Measurements from ENCODE around the gene CD24. TPM values are rescaled to one million over a fixed set of nuclear protein-coding genes. Genes with fewer than 3 reads are reported as not detected.
"Not testable (repeated sequence)": the region's sequence is repeated elsewhere in the genome, so short reads cannot be mapped to it uniquely, and the experiment has no call there.

Gene CD24
- total RNA-seq (1 to 10 TPM in 1 of 2 donors, not detected in 1; 3.3 TPM), total RNA-seq (0 to 0.23 reads per million in 2 donors)

DNA sequence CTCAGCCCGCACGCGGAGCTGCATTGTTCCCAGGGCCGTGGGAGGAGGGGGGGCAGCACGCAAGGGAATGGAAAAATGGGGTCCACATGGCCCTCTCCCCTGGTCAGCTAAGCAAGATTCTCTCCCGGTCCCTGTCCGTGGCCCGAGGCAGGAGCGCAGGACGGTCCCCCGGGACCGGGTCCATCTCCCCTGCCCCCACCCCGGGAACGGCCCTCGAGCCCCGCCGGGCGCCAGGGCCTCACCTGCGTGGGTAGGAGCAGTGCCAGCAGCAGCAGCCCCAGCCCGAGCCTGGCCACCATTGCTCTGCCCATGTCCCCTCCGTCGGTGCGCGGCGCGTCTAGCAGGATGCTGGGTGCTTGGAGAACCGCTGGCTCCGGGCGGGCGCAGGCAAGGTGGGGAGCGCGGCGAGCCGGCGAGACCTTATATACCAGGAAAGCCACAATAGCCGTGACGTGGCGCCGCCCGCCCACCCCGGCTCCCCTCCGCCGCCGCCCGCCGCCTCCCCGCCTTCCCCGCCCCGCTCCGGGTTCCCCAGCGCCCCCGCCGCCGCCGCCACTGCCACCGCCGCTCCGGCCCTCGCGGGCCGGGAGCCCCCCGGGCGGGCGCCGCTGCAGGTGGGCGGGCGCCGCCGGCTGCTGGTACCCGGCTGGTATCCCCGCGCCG lies at the start of gene CD24:
Gene CD24, minus strand, starts transcription at position 394 of the 663 bp plus-strand sequence. Its CDS starts 83 bp downstream, at position 311.
- ATAC-seq (peak; percentile 45), DNase-seq (no peak)
- Mint-ChIP-seq H3K4me1 (peaks cover 7% of the 10 kb centered on the region), H3K27ac (no peak within 1 kb of the TSS), H3K4me3 (peak within 1 kb of the TSS; percentile 84), H3K27me3 (peaks cover 48% of the 10 kb centered on the region), H3K36me3 (ENCODE audit: low read depth) (no peaks in the 10 kb centered on the region)
- no peaks in the 10 kb centered on the region for H3K9me3 ChIP-seq (ENCODE audit: control insufficient read depth, low read length, poor library complexity, severe bottlenecking)

DNA sequence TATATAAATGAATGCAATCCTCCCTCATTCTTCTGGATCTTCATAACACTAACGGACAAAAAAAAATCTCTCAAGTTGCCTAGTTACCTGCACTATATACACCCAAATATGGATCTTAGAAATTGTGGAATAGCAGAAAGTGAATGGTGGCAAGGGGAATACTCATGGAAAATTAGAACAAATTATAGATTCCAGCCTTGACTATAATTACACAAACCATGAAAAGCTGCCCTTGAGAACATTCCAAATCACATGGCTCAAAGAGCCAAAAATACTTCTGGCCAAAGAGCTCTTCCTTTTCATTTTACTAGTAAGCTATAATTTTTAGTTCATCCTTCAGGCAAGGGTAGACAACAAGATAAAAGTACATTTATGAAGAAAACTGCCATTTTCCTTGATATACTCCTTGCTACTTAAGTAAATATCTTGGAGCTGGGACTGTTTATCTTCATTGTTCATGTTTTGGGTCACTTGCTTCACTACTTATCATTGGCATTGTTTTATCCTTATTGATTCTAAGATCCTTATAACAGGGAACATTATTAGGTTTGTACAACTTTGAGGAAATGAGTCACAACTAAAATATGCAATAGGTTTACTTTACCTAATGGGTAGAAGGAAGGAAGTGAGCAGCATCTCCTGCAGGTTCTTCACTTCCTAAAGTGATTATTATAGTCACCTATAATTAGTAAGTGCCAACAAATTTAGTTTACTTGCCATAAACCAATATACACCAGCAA lies 47.1 kb upstream of the CD24 start:
- Mint-ChIP-seq H3K4me3 (no peak overlapping the region), H3K27ac (no peak overlapping the region), H3K27me3 (no peaks in the 10 kb centered on the region), H3K36me3 (ENCODE audit: low read depth) (no peaks in the 10 kb centered on the region), H3K4me1 (no peaks in the 10 kb centered on the region)
- no peaks in the 10 kb centered on the region for H3K9me3 ChIP-seq (ENCODE audit: control insufficient read depth, low read length, poor library complexity, severe bottlenecking)
- DNase-seq (no peak), ATAC-seq (no peak)

GRCh38 chr6:107020239-107020638 lies 45.7 kb upstream of the CD24 start:
- Mint-ChIP-seq H3K27ac (no peak overlapping the region), H3K4me3 (no peak overlapping the region), H3K36me3 (ENCODE audit: low read depth) (no peaks in the 10 kb centered on the region), H3K27me3 (no peaks in the 10 kb centered on the region), H3K4me1 (no peaks in the 10 kb centered on the region)
- no peaks in the 10 kb centered on the region for H3K9me3 ChIP-seq (ENCODE audit: control insufficient read depth, low read length, poor library complexity, severe bottlenecking)
- ATAC-seq (no peak), DNase-seq (no peak)

DNA sequence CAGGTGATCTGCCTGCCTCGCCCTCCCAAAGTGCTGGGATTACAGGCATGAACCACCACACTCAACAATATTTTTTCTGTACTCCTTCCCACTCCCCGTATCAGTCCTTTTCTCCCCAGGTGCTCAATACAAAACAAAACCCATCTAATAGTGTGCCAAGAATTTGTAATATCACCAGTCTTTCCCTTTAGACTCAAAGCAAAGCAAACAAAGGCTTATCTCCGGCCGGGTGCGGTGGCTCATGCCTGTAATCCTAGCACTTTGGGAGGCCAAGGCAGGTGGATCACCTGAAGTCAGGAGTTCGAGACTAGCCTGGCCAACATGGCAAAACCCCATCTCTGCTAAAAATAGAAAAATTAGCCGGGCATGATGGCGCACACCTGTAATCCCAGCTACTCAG lies 45.1 kb upstream of the CD24 start:
- H3K9me3 ChIP-seq (ENCODE audit: control insufficient read depth, low read length, poor library complexity, severe bottlenecking); H3K27me3 Mint-ChIP-seq; H3K4me1 Mint-ChIP-seq; ATAC-seq; H3K36me3 Mint-ChIP-seq (ENCODE audit: low read depth); H3K4me3 Mint-ChIP-seq; DNase-seq; H3K27ac Mint-ChIP-seq: not testable (repeated sequence)

- no peak overlapping the region for H3K27ac Mint-ChIP-seq
- H3K4me3 Mint-ChIP-seq, result no peak overlapping the region
- H3K9me3 ChIP-seq (ENCODE audit: control insufficient read depth, low read length, poor library complexity, severe bottlenecking), result no peaks in the 10 kb centered on the region
- H3K27me3 Mint-ChIP-seq, result no peaks in the 10 kb centered on the region
- DNase-seq (no peak), ATAC-seq (no peak)
- no peaks in the 10 kb centered on the region for H3K4me1 Mint-ChIP-seq
- H3K36me3 Mint-ChIP-seq (ENCODE audit: low read depth), result no peaks in the 10 kb centered on the region
Observed at GRCh38 chr6:107019047-107019446, 44.5 kb upstream of the CD24 start.

DNA sequence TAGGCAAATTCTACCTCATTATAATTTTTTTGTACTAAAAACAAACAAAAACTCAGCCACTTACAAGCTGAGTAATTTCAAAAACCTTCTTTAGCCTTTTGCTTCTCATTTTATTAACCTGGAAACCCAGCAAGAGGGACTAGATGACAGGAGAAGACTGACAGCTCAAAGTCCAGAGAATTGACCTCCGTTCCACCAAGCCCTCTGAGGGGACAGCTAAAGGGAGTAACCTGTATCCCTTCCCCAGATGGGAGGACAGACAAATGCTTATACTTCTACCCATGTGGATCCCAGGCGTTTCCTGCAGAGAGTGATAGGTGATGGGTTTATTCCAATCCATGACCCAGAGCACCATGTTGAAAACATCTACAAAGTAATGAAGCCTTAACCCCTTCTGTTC lies 35.0 kb upstream of the CD24 start:
- DNase-seq (no peak), ATAC-seq (no peak)
- H3K27me3 Mint-ChIP-seq, result no peaks in the 10 kb centered on the region
- peaks cover 2% of the 10 kb centered on the region for H3K4me1 Mint-ChIP-seq
- H3K4me3 Mint-ChIP-seq, result no peak overlapping the region
- H3K36me3 Mint-ChIP-seq (ENCODE audit: low read depth), result no peaks in the 10 kb centered on the region
- no peaks in the 10 kb centered on the region for H3K9me3 ChIP-seq (ENCODE audit: control insufficient read depth, low read length, poor library complexity, severe bottlenecking)
- H3K27ac Mint-ChIP-seq, result no peak overlapping the region

GRCh38 chr6:106997392-106998158 lies 23.0 kb upstream of the CD24 start:
- H3K4me1 Mint-ChIP-seq, result peaks cover 4% of the 10 kb centered on the region
- no peak overlapping the region for H3K4me3 Mint-ChIP-seq
- H3K36me3 Mint-ChIP-seq (ENCODE audit: low read depth), result no peaks in the 10 kb centered on the region
- peak; percentile 49 for ATAC-seq
- H3K27ac Mint-ChIP-seq, result no peak overlapping the region
- no peaks in the 10 kb centered on the region for H3K9me3 ChIP-seq (ENCODE audit: control insufficient read depth, low read length, poor library complexity, severe bottlenecking)
- H3K27me3 Mint-ChIP-seq, result peaks cover 8% of the 10 kb centered on the region
- DNase-seq, result peak in 2 of 3 donors; percentile 24 to 30

DNA sequence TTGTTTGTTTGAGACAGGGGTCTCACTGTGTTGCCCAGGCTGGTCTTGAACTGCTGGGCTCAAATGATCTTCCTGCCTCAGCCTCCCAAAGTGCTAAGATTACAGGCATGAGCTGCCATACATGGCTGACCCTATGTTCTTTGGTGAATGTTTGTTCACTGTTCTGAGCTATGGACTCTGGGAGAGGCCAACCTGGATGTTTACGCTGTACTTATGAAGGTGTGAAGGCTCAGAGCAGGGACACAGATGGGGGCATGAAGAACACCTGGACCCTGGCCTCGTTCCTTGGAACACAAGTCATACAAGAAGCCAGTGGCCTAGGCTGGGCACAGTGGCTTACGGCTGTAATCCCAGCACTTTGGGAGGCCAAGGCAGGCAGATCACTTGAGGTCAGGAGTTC lies 21.1 kb upstream of the CD24 start:
- no peak overlapping the region for H3K27ac Mint-ChIP-seq
- DNase-seq, result no peak

DNA sequence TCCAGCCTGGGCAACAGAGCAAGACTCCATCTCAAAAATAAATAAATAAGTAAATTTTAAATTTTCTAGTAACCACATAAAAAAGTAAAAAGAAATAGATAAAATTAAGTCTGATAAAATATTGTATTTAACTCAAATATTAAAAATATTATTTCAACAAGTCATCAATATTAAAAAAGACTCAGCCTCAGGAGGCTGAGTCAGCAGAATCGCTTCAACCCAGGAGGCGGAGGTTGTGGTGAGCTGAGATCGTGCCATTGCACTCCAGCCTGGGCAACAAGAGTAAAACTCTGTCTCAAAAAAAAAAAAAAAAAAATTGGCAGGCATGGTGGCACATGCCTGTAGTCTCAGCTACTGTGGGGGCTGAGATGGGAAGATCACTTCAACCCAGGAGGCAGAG lies 15.2 kb upstream of the CD24 start:
- not testable (repeated sequence) for H3K9me3 ChIP-seq (ENCODE audit: control insufficient read depth, low read length, poor library complexity, severe bottlenecking); H3K4me1 Mint-ChIP-seq; ATAC-seq; H3K27ac Mint-ChIP-seq; H3K4me3 Mint-ChIP-seq; H3K36me3 Mint-ChIP-seq (ENCODE audit: low read depth); DNase-seq; H3K27me3 Mint-ChIP-seq

More for the DNA sequence above, 21.1 kb upstream of the CD24 start:
- no peak for ATAC-seq
- H3K4me3 Mint-ChIP-seq, result no peak overlapping the region
- peaks cover 8% of the 10 kb centered on the region for H3K27me3 Mint-ChIP-seq
- no peaks in the 10 kb centered on the region for H3K9me3 ChIP-seq (ENCODE audit: control insufficient read depth, low read length, poor library complexity, severe bottlenecking)
- H3K36me3 Mint-ChIP-seq (ENCODE audit: low read depth), result no peaks in the 10 kb centered on the region
- H3K4me1 Mint-ChIP-seq, result peaks cover 4% of the 10 kb centered on the region

GRCh38 chr6:106988664-106989063 lies 14.1 kb upstream of the CD24 start:
- no peaks in the 10 kb centered on the region for H3K36me3 Mint-ChIP-seq (ENCODE audit: low read depth)
- DNase-seq (no peak), ATAC-seq (no peak)
- no peak overlapping the region for H3K4me3 Mint-ChIP-seq
- H3K27me3 Mint-ChIP-seq, result peaks cover 5% of the 10 kb centered on the region
- H3K27ac Mint-ChIP-seq, result no peak overlapping the region
- no peaks in the 10 kb centered on the region for H3K4me1 Mint-ChIP-seq
- no peaks in the 10 kb centered on the region for H3K9me3 ChIP-seq (ENCODE audit: control insufficient read depth, low read length, poor library complexity, severe bottlenecking)

- Mint-ChIP-seq H3K27ac (no peak overlapping the region), H3K4me3 (no peak overlapping the region), H3K4me1 (no peaks in the 10 kb centered on the region), H3K27me3 (peaks cover 33% of the 10 kb centered on the region), H3K36me3 (ENCODE audit: low read depth) (no peaks in the 10 kb centered on the region)
- no peaks in the 10 kb centered on the region for H3K9me3 ChIP-seq (ENCODE audit: control insufficient read depth, low read length, poor library complexity, severe bottlenecking)
- no peak for ATAC-seq
- DNase-seq, result no peak
Observed at GRCh38 chr6:106981926-106982325, 7.4 kb upstream of the CD24 start.

GRCh38 chr6:106980926-106981325 lies 6.4 kb upstream of the CD24 start:
- no peak for ATAC-seq
- peaks cover 39% of the 10 kb centered on the region for H3K27me3 Mint-ChIP-seq
- H3K36me3 Mint-ChIP-seq (ENCODE audit: low read depth), result no peaks in the 10 kb centered on the region
- H3K4me3 Mint-ChIP-seq, result no peak overlapping the region
- no peak overlapping the region for H3K27ac Mint-ChIP-seq
- no peaks in the 10 kb centered on the region for H3K4me1 Mint-ChIP-seq
- DNase-seq, result no peak
- no peaks in the 10 kb centered on the region for H3K9me3 ChIP-seq (ENCODE audit: control insufficient read depth, low read length, poor library complexity, severe bottlenecking)

DNA sequence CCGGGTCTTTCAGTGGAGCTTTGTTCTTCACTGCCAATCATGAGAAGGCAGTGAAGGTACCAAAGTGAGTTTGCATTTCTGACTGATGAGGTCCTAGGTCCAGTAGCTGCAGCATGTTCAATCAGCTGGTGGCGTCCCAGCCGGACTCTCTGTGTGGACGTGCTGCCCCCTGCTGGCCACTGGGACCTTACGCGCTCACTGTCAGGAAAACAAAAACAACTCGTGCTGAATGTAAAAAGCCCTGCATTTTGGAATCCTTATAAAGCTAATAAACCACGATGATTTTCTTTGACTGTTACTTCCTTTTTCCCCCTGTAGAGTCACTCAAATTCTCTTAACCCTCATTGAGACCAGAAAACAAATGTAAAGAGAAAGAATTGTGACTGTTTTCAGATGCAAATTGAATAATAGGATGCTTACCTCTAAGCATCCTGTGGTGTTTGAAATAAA lies 4.9 kb upstream of the CD24 start:
- no peaks in the 10 kb centered on the region for H3K9me3 ChIP-seq (ENCODE audit: control insufficient read depth, low read length, poor library complexity, severe bottlenecking)
- peak; percentile 52 to 72 (median 68) for DNase-seq
- ATAC-seq, result peak; percentile 85
- Mint-ChIP-seq H3K4me1 (no peaks in the 10 kb centered on the region), H3K36me3 (ENCODE audit: low read depth) (no peaks in the 10 kb centered on the region), H3K27ac (no peak overlapping the region), H3K27me3 (peaks cover 43% of the 10 kb centered on the region), H3K4me3 (no peak overlapping the region)
